ENCODE measurements around the gene RMND5B. TPM values are rescaled to one million over a fixed set of nuclear protein-coding genes. Genes with fewer than 3 reads are reported as not detected.

RMND5B gene
- polyA plus RNA-seq, 1 of the 3 experiments (the other 2 are of a cell fraction): 42.8 TPM

DNA sequence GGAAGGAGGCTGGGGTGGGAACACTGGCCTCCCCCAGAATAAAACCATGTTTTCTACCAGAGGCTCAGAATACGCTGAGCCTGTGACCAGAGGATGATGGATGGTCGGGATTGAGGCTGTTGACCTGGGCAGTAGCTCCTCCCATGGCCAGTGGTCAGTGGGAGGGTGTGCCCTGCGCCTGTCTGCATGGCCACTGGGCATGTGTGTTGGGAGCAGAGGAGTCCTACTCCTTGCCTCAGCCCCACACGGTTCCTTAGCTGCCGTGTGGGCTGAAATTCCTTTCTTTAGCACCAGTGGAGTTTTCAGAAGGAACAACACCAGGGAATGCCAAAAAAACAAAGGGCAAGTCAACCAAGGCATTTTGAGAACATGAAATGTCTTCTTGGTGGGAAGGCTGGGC, 8.5 kb upstream of the RMND5B start:
- no peaks in the 10 kb centered on the region for H3K36me3 ChIP-seq (replicated peaks in 1 of 2; ENCODE audit: control insufficient read depth in 1 of 2, insufficient read depth in 2 of 2, low read length in 1 of 2)
- H2AFZ ChIP-seq (ENCODE audit: low read depth): no peak overlapping the region
- no peak for DNase-seq
- no peak overlapping the region for H3K9ac ChIP-seq
- 90% methylated on average over 5 of the region's 5 CpGs for WGBS (ENCODE audit: low lambda C conversion rate)
- H3F3A ChIP-seq (replicated peaks; ENCODE audit: insufficient read depth): no peaks in the 10 kb centered on the region
- no peaks in the 10 kb centered on the region for H3K27me3 ChIP-seq (ENCODE audit: insufficient read depth)
- H3K79me2 ChIP-seq (ENCODE audit: insufficient read depth): no peaks in the 10 kb centered on the region
- TF ChIP-seq, protein P1, sequence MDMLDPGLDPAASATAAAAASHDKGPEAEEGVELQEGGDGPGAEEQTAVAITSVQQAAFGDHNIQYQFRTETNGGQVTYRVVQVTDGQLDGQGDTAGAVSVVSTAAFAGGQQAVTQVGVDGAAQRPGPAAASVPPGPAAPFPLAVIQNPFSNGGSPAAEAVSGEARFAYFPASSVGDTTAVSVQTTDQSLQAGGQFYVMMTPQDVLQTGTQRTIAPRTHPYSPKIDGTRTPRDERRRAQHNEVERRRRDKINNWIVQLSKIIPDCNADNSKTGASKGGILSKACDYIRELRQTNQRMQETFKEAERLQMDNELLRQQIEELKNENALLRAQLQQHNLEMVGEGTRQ (IDR thresholded peaks at IDR 0.05; ENCODE audit: borderline replicate concordance, low read depth, low read length): no peak
- no peak for TF ChIP-seq FOXM1 (IDR thresholded peaks at IDR 0.05; ENCODE audit: low read depth)
- no peak for TF ChIP-seq SIN3A (IDR thresholded peaks at IDR 0.05; ENCODE audit: borderline replicate concordance, low read depth, low read length)
- no peak for TF ChIP-seq YY1 (IDR thresholded peaks at IDR 0.05; ENCODE audit: low read depth)
- TF ChIP-seq, protein P2, sequence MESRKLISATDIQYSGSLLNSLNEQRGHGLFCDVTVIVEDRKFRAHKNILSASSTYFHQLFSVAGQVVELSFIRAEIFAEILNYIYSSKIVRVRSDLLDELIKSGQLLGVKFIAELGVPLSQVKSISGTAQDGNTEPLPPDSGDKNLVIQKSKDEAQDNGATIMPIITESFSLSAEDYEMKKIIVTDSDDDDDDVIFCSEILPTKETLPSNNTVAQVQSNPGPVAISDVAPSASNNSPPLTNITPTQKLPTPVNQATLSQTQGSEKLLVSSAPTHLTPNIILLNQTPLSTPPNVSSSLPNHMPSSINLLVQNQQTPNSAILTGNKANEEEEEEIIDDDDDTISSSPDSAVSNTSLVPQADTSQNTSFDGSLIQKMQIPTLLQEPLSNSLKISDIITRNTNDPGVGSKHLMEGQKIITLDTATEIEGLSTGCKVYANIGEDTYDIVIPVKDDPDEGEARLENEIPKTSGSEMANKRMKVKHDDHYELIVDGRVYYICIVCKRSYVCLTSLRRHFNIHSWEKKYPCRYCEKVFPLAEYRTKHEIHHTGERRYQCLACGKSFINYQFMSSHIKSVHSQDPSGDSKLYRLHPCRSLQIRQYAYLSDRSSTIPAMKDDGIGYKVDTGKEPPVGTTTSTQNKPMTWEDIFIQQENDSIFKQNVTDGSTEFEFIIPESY (IDR thresholded peaks at IDR 0.05; ENCODE audit: borderline replicate concordance, low read depth): no peak
- TF ChIP-seq JUND (IDR thresholded peaks at IDR 0.05): no peak
- TF ChIP-seq FOSL2 (IDR thresholded peaks at IDR 0.05; ENCODE audit: borderline replicate concordance, low read depth): no peak
- TF ChIP-seq, protein P3, sequence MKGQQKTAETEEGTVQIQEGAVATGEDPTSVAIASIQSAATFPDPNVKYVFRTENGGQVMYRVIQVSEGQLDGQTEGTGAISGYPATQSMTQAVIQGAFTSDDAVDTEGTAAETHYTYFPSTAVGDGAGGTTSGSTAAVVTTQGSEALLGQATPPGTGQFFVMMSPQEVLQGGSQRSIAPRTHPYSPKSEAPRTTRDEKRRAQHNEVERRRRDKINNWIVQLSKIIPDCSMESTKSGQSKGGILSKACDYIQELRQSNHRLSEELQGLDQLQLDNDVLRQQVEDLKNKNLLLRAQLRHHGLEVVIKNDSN (IDR thresholded peaks at IDR 0.05; ENCODE audit: borderline replicate concordance, low read depth): no peak
- TF ChIP-seq MEF2A (IDR thresholded peaks at IDR 0.05; ENCODE audit: borderline replicate concordance, low read depth): no peak
- TF ChIP-seq EP300 (IDR thresholded peaks at IDR 0.05; ENCODE audit: borderline replicate concordance in 1 of 2, low read depth in 1 of 2, low read length in 1 of 2): no peak
- TF ChIP-seq, protein P4, sequence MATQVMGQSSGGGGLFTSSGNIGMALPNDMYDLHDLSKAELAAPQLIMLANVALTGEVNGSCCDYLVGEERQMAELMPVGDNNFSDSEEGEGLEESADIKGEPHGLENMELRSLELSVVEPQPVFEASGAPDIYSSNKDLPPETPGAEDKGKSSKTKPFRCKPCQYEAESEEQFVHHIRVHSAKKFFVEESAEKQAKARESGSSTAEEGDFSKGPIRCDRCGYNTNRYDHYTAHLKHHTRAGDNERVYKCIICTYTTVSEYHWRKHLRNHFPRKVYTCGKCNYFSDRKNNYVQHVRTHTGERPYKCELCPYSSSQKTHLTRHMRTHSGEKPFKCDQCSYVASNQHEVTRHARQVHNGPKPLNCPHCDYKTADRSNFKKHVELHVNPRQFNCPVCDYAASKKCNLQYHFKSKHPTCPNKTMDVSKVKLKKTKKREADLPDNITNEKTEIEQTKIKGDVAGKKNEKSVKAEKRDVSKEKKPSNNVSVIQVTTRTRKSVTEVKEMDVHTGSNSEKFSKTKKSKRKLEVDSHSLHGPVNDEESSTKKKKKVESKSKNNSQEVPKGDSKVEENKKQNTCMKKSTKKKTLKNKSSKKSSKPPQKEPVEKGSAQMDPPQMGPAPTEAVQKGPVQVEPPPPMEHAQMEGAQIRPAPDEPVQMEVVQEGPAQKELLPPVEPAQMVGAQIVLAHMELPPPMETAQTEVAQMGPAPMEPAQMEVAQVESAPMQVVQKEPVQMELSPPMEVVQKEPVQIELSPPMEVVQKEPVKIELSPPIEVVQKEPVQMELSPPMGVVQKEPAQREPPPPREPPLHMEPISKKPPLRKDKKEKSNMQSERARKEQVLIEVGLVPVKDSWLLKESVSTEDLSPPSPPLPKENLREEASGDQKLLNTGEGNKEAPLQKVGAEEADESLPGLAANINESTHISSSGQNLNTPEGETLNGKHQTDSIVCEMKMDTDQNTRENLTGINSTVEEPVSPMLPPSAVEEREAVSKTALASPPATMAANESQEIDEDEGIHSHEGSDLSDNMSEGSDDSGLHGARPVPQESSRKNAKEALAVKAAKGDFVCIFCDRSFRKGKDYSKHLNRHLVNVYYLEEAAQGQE (IDR thresholded peaks at IDR 0.05; ENCODE audit: low read depth, low read length): no peak
- TF ChIP-seq RFX5 (IDR thresholded peaks at IDR 0.05; ENCODE audit: low read length): no peak
- no peak for TF ChIP-seq EZH2phosphoT487 (IDR thresholded peaks at IDR 0.05; ENCODE audit: borderline replicate concordance, low read depth)
- H3K27ac ChIP-seq (ENCODE audit: low read depth in 2 of 2, low read length in 1 of 2): no peak overlapping the region
- H4K20me1 ChIP-seq (ENCODE audit: insufficient read depth): no peaks in the 10 kb centered on the region
- H3K4me1 ChIP-seq (ENCODE audit: control insufficient read depth in 1 of 2, insufficient read depth in 2 of 2, low read depth in 1 of 2, low read length in 1 of 2): peaks cover 0 to 29% of the 10 kb centered on the region in 2 experiments; a peak in 1 of 4 replicates
- ChIA-PET POLR2A (no interaction called here), CTCF (interaction anchor here (1.1 to 9.4 kb wide), 4 partner anchors 9 to 45 kb away, joined by 3 to 116 read pairs (median 14); partner anchors contain the start of gene N4BP3)
- H3K4me2 ChIP-seq: no peak overlapping the region
- no peak overlapping the region for H3K4me3 ChIP-seq (ENCODE audit: low read depth in 2 of 2, low read length in 1 of 2)
- H3K9me2 ChIP-seq: no peaks in the 10 kb centered on the region
- no peaks in the 10 kb centered on the region for H3K9me3 ChIP-seq
